ENCODE results near the gene KRT15.

KRT15 gene

GRCh38 chr17:41523225-41523593 is 4.5 kb upstream of the KRT15 start:
- no peak for DNase-seq

- no peak for DNase-seq
Observed at GRCh38 chr17:41522301-41523224, 3.9 kb upstream of the KRT15 start.

- DNase-seq: no peak
Observed at GRCh38 chr17:41521574-41522261, 3.0 kb upstream of the KRT15 start.

- peak; percentile 96 for DNase-seq
Observed at GRCh38 chr17:41520821-41521521, 2.3 kb upstream of the KRT15 start.

- peak; percentile 89 for DNase-seq
Observed at GRCh38 chr17:41519501-41520224, 973 bp upstream of the KRT15 start.

- DNase-seq: no peak
Observed at GRCh38 chr17:41518031-41518430, 659 bp downstream of the KRT15 start.

- DNase-seq: no peak
Observed at GRCh38 chr17:41516830-41517283, 1.8 kb downstream of the KRT15 start.

GRCh38 chr17:41516147-41516829 is 2.4 kb downstream of the KRT15 start:
- DNase-seq: no peak

GRCh38 chr17:41513168-41513547 is 5.5 kb downstream of the KRT15 start:
- peak; percentile 48 for DNase-seq

GRCh38 chr17:41512546-41513167 is 6.0 kb downstream of the KRT15 start:
- no peak for DNase-seq

- no peak for DNase-seq
Observed at GRCh38 chr17:41511716-41512115, 7.0 kb downstream of the KRT15 start.

GRCh38 chr17:41511116-41511515 is 7.6 kb downstream of the KRT15 start:
- no peak for DNase-seq

- no peak for DNase-seq
Observed at GRCh38 chr17:41510251-41511065, 8.2 kb downstream of the KRT15 start.

- DNase-seq: no peak
Observed at GRCh38 chr17:41507315-41507880, 11.3 kb downstream of the KRT15 start.

- no peak for DNase-seq
Observed at GRCh38 chr17:41505809-41506767, 12.6 kb downstream of the KRT15 start.

- no peak for DNase-seq
Observed at GRCh38 chr17:41505007-41505808, 13.5 kb downstream of the KRT15 start, which contains the start of gene KRT13. KRT13 (minus strand) TSS chr17:41505612; CDS start chr17:41505550, 62 bp downstream.

- DNase-seq: no peak
Observed at GRCh38 chr17:41504246-41504977, 14.3 kb downstream of the KRT15 start.

All from NCI-H1105 (cell line).